HCT116 (cell line): ENCODE data around the gene NGRN.

Experiments
- CTCF ChIP-seq, 3 experiments: fragments of 200-600 bp in 1 of 3; sonication (generic) in 1 of 3; IDR thresholded peaks in 2 of 3; conservative IDR thresholded peaks in 1 of 3; 2 replicates each; pipeline ENCODE4 v1.5.1; 2012 to 2017; ENCODE audit warnings: low read depth in 2 of 3, low read length in 2 of 3, antibody characterized with exemption in 1 of 3, borderline replicate concordance in 1 of 3, control low read depth in 1 of 3, mild to moderate bottlenecking in 1 of 3, mixed read lengths in 1 of 3, mixed run types in 1 of 3, moderate library complexity in 1 of 3; ENCODE audit not compliant: insufficient read depth in 1 of 3
- ELF1 ChIP-seq: IDR thresholded peaks from 2 replicates; pipeline ENCODE4 v1.6.1; 2012; ENCODE audit warnings: low read depth, borderline replicate concordance
- EZH2 ChIP-seq: fragments of 200-600 bp; sonication (generic); IDR thresholded peaks from 2 replicates; pipeline ENCODE4 v1.6.1; 2017; ENCODE audit warnings: antibody characterized with exemption, mixed run types
- FOSL1 ChIP-seq: IDR thresholded peaks from 2 replicates; pipeline ENCODE4 v1.6.1; 2012; ENCODE audit warnings: low read depth
- MAX ChIP-seq: IDR thresholded peaks from 2 replicates; pipeline ENCODE4 v1.6.1; 2012
- POLR2AphosphoS5 ChIP-seq: IDR thresholded peaks from 2 replicates; pipeline ENCODE4 v1.6.1; 2011; ENCODE audit warnings: mild to moderate bottlenecking, low read depth, low read length, moderate library complexity
- REST ChIP-seq: IDR thresholded peaks from 2 replicates; pipeline ENCODE4 v1.6.1; 2012; ENCODE audit warnings: low read depth
- SIN3A ChIP-seq: IDR thresholded peaks from 2 replicates; pipeline ENCODE4 v1.6.1; 2012; ENCODE audit warnings: low read depth
- SP1 ChIP-seq: IDR thresholded peaks from 2 replicates; pipeline ENCODE4 v1.6.1; 2012; ENCODE audit warnings: low read depth
- ZNF274 ChIP-seq: fragments of 200-500 bp; sonication (Bioruptor generic); IDR thresholded peaks from 2 replicates; pipeline ENCODE4 v1.6.1; 2014; ENCODE audit warnings: mild to moderate bottlenecking, low read depth, low read length, inconsistent platforms

- no peak for TF ChIP-seq CTCF (IDR thresholded peaks at IDR 0.05 in 2 of 3, conservative IDR thresholded peaks at IDR 0.05 in 1 of 3; ENCODE audit: borderline replicate concordance in 1 of 3, insufficient read depth in 1 of 3, low read depth in 2 of 3, low read length in 2 of 3)
- TF ChIP-seq FOSL1 = no peak
- TF ChIP-seq ELF1 = no peak
- TF ChIP-seq POLR2AphosphoS5 = no peak
- TF ChIP-seq MAX = no peak
- TF ChIP-seq SIN3A = no peak
- TF ChIP-seq REST = no peak
- no peak for TF ChIP-seq ZNF274
- TF ChIP-seq SP1 = no peak
- TF ChIP-seq EZH2 = no peak
These were observed 53.1 kb downstream of the NGRN start for GRCh38 chr15:90318591-90318990.
